AG10803 (cell line): ENCODE data around the gene PLXNA2.

Experiments used
- DNase-seq: peaks from one replicate; pipeline ENCODE4 v3.0.0; 2010; ENCODE audit warnings: low read depth
- H3K4me3 ChIP-seq: 2 replicates; pipeline ENCODE4 v1.5.1; 2011; ENCODE audit warnings: mild to moderate bottlenecking, low read length, control low read depth
- TF ChIP-seq, protein P1 (sequence below): conservative IDR thresholded peaks from 2 replicates; pipeline ENCODE4 v1.5.1; 2011; ENCODE audit warnings: mild to moderate bottlenecking, low read length, control low read depth, inconsistent platforms

The PLXNA2 gene

DNA sequence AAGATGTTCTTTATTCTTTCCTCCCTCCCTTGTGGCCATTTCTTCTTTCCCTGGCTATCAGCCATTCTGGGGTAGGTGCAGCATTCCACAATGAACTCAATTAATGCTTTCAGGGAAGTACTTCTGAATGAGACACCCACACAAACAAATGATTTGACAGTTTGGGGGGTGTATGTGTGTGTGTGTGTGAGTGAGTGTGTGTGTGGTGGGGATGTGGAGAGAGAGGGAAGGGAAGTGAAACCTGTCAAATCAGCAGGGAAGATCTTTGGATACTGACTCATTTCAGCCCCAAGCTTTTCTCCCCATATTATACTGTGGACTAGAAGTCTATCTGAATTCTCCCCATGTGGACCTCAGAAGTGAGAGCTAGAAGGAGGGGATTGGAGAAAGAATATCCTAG is 178.3 kb downstream of the PLXNA2 start:
- TF ChIP-seq, protein P1, sequence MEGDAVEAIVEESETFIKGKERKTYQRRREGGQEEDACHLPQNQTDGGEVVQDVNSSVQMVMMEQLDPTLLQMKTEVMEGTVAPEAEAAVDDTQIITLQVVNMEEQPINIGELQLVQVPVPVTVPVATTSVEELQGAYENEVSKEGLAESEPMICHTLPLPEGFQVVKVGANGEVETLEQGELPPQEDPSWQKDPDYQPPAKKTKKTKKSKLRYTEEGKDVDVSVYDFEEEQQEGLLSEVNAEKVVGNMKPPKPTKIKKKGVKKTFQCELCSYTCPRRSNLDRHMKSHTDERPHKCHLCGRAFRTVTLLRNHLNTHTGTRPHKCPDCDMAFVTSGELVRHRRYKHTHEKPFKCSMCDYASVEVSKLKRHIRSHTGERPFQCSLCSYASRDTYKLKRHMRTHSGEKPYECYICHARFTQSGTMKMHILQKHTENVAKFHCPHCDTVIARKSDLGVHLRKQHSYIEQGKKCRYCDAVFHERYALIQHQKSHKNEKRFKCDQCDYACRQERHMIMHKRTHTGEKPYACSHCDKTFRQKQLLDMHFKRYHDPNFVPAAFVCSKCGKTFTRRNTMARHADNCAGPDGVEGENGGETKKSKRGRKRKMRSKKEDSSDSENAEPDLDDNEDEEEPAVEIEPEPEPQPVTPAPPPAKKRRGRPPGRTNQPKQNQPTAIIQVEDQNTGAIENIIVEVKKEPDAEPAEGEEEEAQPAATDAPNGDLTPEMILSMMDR, result no peak
- no peak overlapping the region for H3K4me3 ChIP-seq
- DNase-seq, result peak; percentile 6

DNA sequence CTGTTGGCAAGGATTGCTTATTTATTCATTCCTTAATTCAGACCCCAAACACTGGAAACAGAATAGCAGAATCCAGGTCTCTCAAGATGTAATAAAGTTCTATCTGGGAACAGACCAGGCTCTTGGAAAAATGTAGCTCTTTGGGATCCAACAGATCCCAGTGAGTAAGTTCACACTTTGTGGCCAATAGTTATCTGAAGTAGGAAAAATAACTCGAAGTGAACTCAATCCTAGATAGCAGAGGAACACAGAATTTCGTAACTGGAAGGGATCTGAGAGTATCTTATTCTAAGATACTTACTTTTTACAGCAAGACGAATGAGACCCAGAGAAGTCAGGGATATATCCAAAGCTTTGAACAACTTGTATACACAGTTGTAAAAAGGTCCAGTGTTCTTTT is 182.6 kb downstream of the PLXNA2 start:
- H3K4me3 ChIP-seq, result no peak overlapping the region
- TF ChIP-seq, protein P1, result no peak
- no peak for DNase-seq

DNA sequence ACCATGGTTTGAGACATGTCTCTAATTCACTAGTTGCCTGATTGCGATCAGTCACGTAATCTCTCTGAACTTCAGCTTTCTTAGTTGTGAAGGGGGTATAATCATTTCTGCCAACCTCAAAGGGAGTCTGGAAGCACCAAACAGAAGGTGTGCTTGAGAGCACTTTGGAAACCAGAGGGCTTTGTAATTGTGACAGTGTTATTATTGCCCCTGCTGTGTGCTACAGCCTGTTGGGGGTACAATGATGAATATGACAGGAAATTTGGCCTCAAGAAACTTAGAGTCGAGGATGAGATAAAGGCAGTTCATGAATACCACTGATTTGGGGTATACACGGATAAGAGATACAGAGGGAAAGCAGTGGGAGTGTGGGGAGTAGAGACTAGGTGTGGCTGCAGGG is 183.1 kb downstream of the PLXNA2 start:
- TF ChIP-seq, protein P1, result no peak
- no peak overlapping the region for H3K4me3 ChIP-seq
- DNase-seq, result no peak

DNA sequence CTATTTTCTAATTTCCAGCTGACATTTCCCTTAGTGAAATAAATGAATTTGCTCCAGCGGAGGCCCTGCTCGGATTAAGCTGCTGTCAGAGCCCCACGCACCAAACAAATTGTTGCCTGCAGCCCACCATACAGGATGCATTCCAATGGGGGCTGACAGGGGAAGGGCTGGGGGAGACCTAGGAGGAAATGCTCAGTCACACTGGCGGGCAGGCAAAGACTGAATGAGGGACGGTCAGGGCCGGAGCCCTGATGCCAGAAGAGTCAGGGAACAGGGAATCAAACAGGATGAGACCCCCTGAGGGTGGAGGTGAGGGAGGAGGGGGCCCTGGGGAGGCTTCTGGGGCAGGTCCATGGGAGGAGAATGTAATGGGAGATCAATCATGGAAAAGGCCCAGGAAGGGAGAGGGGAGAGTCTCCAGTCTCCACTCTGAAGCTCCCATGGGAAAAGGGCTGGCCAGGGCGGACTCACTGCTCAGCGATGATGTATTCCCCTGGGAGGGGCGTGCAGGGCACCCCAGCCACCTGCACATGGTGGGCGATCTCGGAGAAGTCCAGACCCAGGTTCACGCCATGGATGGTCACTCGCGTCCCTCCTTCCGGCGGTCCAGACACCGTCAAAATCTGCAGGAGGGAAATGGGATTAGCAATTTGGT is 183.8 kb downstream of the PLXNA2 start:
- DNase-seq, result no peak
- no peak overlapping the region for H3K4me3 ChIP-seq
- TF ChIP-seq, protein P1, result no peak

DNA sequence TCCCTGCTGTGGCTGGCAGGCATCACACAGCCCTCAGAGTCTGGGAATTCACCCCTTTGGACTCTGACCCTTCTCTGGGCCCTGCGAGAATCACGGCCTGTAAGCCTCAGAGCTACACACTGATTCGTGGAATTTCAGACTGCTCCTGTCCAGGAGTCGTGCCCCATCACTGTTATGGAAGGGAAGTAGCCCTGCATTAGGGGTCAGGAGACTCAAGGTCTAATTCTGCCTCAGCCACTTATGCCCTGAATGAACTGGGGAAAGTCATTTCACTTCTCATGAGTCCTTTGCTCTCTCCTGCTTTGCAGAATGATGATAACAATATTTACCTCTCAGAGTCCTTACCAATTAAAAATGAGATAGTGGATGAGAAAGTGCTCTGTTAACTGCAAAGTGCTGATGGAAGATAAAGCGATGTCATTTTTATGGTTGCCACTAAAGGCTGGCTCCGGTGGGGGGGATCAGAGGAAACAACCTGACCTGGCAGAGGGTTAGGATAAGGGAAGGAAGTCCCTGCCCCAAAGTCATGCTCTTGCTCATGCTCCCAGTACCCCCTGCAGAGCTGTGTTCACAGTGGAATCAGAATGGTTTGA is 184.7 kb downstream of the PLXNA2 start:
- DNase-seq, result no peak
- TF ChIP-seq, protein P1, result no peak
- no peak overlapping the region for H3K4me3 ChIP-seq

DNA sequence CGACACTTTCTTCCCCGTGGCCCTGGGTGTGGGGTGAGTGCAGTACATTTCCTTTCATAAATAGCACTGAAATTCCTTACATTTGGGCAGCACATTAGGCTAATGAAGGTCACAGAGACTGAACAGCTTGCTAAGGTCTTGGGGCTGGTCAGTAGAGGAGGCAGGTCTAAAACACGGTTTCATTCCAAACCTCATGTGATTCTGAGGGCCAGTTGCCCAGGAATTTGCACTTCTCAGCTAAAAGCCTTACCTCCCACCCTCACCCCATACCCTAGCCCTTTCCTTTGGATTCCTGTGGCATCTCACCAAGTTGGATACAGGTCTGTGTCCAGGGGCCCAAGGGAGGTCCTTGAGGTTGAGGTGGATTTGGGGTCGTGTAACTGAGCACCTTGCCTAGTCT is 185.4 kb downstream of the PLXNA2 start:
- no peak for DNase-seq
- TF ChIP-seq, protein P1, result no peak
- no peak overlapping the region for H3K4me3 ChIP-seq

DNA sequence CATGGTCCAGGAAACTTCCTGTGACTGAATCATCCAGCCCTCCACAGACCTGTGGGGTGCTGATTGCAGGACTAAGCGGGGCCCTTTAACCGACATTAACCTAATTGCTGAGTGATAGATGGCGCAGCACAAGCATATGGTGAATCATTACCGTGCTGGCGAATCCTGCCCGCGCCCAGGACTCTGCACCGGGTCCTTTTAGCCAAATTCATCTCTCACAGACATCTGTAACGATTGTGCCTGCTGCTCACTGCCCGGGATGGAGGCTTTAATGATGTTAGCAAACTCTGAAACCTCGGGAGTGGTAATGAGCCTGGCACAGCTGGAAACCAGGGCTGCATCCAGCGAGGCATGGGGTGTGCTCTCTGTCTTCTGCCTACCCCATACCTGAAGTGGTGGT is 185.9 kb downstream of the PLXNA2 start:
- H3K4me3 ChIP-seq, result no peak overlapping the region
- no peak for DNase-seq
- TF ChIP-seq, protein P1, result no peak
